Measurements from ENCODE around the gene PFN3.

GRCh38 chr5:177364159-177364962 lies 36.1 kb downstream of the PFN3 start:
- TF ChIP-seq CTCF (IDR thresholded peaks at IDR 0.05) (no peak), EZH2 (IDR thresholded peaks at IDR 0.05) (no peak)
